ENCODE measurements around the gene HS6ST2. TPM values are rescaled to one million over a fixed set of nuclear protein-coding genes. Genes with fewer than 3 reads are reported as not detected.

The HS6ST2 gene
- total RNA-seq, 1 experiment from 2014 or later, result 6.8 TPM

- DNase-seq, result peak; percentile 27
- Histone ChIP-seq H3K36me3 (replicated peaks; ENCODE audit: control insufficient read depth, insufficient read depth, low read length) (no peaks in the 10 kb centered on the region), H3K27me3 (ENCODE audit: control insufficient read depth, insufficient read depth, low read length) (no peaks in the 10 kb centered on the region), H3K4me3 (ENCODE audit: insufficient read depth, low read depth, low read length) (no peak overlapping the region)
Measured at GRCh38 chrX:132615391-132616131, 342.9 kb downstream of the HS6ST2 start.

- peak; percentile 2 for DNase-seq
Measured at GRCh38 chrX:132614297-132614696, 344.1 kb downstream of the HS6ST2 start.

GRCh38 chrX:132613801-132614200 lies 344.6 kb downstream of the HS6ST2 start:
- DNase-seq, result no peak
- H3K27me3 ChIP-seq (ENCODE audit: control insufficient read depth, insufficient read depth, low read length), result no peaks in the 10 kb centered on the region
- no peak overlapping the region for H3K4me3 ChIP-seq (ENCODE audit: insufficient read depth, low read depth, low read length)
- H3K36me3 ChIP-seq (replicated peaks; ENCODE audit: control insufficient read depth, insufficient read depth, low read length), result no peaks in the 10 kb centered on the region

More at GRCh38 chrX:132614297-132614696, 344.1 kb downstream of the HS6ST2 start:
- no peak overlapping the region for H3K4me3 ChIP-seq (ENCODE audit: insufficient read depth, low read depth, low read length)
- H3K27me3 ChIP-seq (ENCODE audit: control insufficient read depth, insufficient read depth, low read length), result no peaks in the 10 kb centered on the region
- H3K36me3 ChIP-seq (replicated peaks; ENCODE audit: control insufficient read depth, insufficient read depth, low read length), result no peaks in the 10 kb centered on the region

DNA sequence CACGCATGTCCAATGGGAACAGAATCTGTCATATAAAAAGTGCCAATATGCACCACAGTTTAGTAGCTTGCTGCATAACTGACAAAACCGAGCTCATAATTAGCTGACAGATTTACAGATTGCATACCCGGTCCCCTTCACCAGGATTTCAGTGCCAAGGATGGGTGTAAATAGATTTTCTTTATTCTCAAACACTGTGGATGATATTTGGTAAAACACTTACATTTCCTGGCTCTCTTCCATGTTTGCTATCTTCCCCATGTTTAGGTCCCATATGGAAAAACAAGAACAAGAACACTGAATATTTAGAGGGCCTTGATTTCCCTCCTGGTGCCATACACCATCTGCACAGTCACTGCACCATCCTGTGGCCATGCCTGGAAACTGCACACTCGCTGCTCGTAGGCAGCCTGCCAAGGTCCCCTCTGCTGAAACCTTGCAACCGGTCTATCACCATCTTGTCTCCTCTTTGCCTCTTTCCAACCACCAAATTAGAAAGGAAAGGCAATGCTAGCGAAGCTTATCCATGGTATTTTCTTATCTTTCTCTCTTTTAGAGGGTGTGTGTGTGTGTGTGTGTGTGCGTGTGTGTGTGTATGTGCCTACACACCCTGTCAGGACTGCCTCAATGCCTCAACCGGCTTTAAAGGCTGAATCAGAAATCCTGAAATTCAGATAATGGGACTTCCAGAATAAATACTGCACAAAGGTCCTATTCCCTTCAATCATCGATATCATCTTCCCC lies 345.4 kb downstream of the HS6ST2 start:
- Histone ChIP-seq H3K27me3 (ENCODE audit: control insufficient read depth, insufficient read depth, low read length) (no peaks in the 10 kb centered on the region), H3K4me3 (ENCODE audit: insufficient read depth, low read depth, low read length) (no peak overlapping the region), H3K36me3 (replicated peaks; ENCODE audit: control insufficient read depth, insufficient read depth, low read length) (no peaks in the 10 kb centered on the region)
- peak; percentile 21 for DNase-seq

GRCh38 chrX:132610536-132610935 lies 347.9 kb downstream of the HS6ST2 start:
- no peak for DNase-seq
- H3K27me3 ChIP-seq (ENCODE audit: control insufficient read depth, insufficient read depth, low read length), result no peaks in the 10 kb centered on the region
- no peaks in the 10 kb centered on the region for H3K36me3 ChIP-seq (replicated peaks; ENCODE audit: control insufficient read depth, insufficient read depth, low read length)
- H3K4me3 ChIP-seq (ENCODE audit: insufficient read depth, low read depth, low read length), result no peak overlapping the region

DNA sequence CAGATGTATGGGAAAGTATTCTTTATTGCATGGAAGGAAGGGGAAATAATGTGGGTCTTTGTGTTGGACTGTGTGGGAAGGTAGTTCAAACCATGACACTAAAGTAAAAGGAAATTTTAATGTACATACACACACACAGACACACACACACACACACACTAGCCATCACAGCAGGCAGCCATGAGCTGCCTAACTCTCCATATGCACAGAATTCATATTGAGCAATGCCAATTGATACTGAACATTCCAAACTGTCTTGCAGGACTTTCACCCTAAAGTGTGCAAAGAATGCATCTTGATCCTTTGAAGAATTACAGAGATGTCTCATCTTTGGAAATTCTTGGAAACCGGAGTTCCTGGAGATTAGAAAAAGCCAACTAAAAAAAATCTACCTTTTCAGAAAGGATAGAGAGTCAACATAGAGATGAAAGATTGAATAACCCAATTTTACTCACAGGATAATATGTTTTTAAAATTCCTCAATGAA lies 349.0 kb downstream of the HS6ST2 start:
- H3K36me3 ChIP-seq (replicated peaks; ENCODE audit: control insufficient read depth, insufficient read depth, low read length), result no peaks in the 10 kb centered on the region
- no peak for DNase-seq
- H3K27me3 ChIP-seq (ENCODE audit: control insufficient read depth, insufficient read depth, low read length), result no peaks in the 10 kb centered on the region
- no peak overlapping the region for H3K4me3 ChIP-seq (ENCODE audit: insufficient read depth, low read depth, low read length)

DNA sequence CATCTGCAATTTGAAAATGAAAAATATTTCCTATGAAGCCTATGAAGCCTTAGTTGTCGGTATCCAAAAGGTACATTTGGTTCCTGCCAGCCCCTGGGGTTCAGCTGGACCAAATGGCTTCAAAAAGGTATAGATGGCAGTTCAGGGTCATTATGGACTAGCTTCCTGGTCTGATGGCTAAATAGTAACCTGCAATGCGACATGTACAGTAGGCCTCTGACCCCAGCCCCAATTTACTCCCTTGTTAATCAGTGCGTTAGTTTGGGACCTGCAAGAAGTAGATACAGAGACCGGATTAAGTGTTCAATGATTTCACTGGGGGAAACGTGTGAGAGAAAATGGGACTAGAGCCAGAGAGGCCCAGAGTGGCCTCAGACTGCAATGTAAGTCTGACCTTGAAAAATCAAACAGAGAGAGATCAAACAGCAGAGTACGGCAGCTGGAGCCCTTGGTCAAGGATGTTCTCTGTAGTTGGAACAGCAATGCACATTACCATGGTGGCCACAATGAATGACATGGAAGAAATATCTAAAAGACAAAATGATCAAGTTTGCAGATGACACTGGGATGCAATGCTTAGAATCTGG lies 354.6 kb downstream of the HS6ST2 start:
- H3K4me3 ChIP-seq (ENCODE audit: insufficient read depth, low read depth, low read length), result no peak overlapping the region
- H3K27me3 ChIP-seq (ENCODE audit: control insufficient read depth, insufficient read depth, low read length), result no peaks in the 10 kb centered on the region
- no peaks in the 10 kb centered on the region for H3K36me3 ChIP-seq (replicated peaks; ENCODE audit: control insufficient read depth, insufficient read depth, low read length)
- DNase-seq, result no peak

- DNase-seq, result no peak
- H3K4me3 ChIP-seq (ENCODE audit: insufficient read depth, low read depth, low read length), result no peak overlapping the region
- no peaks in the 10 kb centered on the region for H3K36me3 ChIP-seq (replicated peaks; ENCODE audit: control insufficient read depth, insufficient read depth, low read length)
- H3K27me3 ChIP-seq (ENCODE audit: control insufficient read depth, insufficient read depth, low read length), result no peaks in the 10 kb centered on the region
Measured at GRCh38 chrX:132602701-132603100, 355.7 kb downstream of the HS6ST2 start.

DNA sequence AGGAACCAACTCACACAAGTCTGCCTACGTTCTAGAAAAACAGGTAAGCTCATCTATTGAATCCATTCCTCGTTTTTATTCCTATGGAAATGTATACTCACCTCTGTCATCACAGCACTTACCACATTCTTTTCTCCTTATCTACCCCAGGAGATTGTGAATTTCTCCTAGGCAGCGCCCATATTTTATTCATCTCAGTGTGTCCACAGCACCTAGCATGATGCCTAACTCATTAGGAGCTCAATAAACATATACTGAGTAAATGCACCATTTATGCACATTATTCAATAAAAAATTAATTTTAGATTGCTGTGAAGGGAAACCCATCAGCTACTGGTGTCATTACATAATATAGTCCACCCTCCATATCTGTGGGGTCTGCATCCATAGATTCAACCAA lies 363.4 kb downstream of the HS6ST2 start:
- no peak overlapping the region for H3K4me3 ChIP-seq (ENCODE audit: insufficient read depth, low read depth, low read length)
- no peaks in the 10 kb centered on the region for H3K36me3 ChIP-seq (replicated peaks; ENCODE audit: control insufficient read depth, insufficient read depth, low read length)
- no peaks in the 10 kb centered on the region for H3K27me3 ChIP-seq (ENCODE audit: control insufficient read depth, insufficient read depth, low read length)
- DNase-seq, result no peak

DNA sequence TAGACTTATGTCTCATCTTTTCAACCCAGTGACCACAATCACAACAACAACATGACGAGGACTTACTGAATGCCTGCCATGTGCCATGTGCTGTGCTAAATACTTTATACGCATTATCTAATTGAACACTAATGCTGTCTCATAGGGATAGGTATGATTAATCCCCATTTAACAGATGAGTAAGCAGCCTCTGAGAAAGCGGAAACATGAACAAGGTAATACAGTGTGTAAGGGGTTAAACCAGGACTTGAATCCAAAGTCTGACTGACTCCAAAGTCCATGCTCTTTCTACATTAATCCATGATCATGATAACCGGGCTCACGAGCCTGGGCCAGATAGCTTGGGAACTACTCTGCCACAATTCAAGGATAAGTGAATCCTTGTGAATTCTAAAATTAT lies 364.3 kb downstream of the HS6ST2 start:
- Histone ChIP-seq H3K4me3 (ENCODE audit: insufficient read depth, low read depth, low read length) (no peak overlapping the region), H3K27me3 (ENCODE audit: control insufficient read depth, insufficient read depth, low read length) (no peaks in the 10 kb centered on the region), H3K36me3 (replicated peaks; ENCODE audit: control insufficient read depth, insufficient read depth, low read length) (no peaks in the 10 kb centered on the region)
- no peak for DNase-seq

DNA sequence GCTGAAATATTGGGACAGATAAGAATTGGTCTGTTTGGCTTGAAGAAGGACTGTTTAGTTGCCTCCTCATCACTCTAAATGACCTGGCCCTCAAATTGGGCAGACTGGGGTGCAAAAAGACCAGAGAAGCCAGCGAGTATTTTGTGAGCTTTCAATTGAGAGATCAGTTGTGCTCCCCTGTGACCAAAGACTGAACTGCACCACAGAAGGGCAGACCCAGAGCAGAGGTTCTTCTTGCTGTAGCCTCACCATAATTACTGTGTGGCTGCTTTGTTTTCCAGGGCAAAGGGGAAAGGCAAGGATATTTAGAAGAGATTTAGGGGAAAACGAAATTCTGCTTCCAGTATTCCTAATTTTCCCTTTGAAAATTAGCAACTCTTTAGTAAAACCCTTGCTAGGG lies 365.5 kb downstream of the HS6ST2 start:
- H3K27me3 ChIP-seq (ENCODE audit: control insufficient read depth, insufficient read depth, low read length), result no peaks in the 10 kb centered on the region
- H3K36me3 ChIP-seq (replicated peaks; ENCODE audit: control insufficient read depth, insufficient read depth, low read length), result no peaks in the 10 kb centered on the region
- DNase-seq, result peak; percentile 21
- no peak overlapping the region for H3K4me3 ChIP-seq (ENCODE audit: insufficient read depth, low read depth, low read length)

DNA sequence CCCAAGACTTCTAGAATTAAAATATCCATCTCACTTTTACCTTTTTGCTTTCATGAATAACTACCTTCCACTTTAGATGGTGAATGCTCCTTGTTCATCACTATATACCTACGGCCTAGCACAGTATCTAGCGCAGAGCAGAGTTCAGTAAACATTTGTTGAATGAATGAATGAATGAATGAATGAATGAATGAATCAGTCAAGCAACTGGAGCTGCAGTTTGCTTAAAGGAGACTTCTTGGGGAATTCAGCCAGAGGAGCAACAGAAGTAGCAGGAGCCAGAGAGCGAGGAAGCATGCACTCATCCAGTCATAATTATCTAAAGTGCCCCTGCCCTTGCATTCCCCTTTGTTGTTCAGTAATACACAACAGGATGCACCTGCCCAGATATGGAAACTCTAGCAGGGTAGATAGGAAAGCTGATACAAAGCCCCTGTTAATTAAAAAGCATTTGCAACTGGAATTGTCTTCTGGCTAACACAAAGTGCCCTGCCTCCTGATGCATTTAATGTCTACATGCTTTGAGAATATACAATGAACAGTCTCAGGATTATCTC lies 366.6 kb downstream of the HS6ST2 start:
- Histone ChIP-seq H3K4me3 (ENCODE audit: insufficient read depth, low read depth, low read length) (no peak overlapping the region), H3K36me3 (replicated peaks; ENCODE audit: control insufficient read depth, insufficient read depth, low read length) (no peaks in the 10 kb centered on the region), H3K27me3 (ENCODE audit: control insufficient read depth, insufficient read depth, low read length) (no peaks in the 10 kb centered on the region)
- DNase-seq, result no peak

DNA sequence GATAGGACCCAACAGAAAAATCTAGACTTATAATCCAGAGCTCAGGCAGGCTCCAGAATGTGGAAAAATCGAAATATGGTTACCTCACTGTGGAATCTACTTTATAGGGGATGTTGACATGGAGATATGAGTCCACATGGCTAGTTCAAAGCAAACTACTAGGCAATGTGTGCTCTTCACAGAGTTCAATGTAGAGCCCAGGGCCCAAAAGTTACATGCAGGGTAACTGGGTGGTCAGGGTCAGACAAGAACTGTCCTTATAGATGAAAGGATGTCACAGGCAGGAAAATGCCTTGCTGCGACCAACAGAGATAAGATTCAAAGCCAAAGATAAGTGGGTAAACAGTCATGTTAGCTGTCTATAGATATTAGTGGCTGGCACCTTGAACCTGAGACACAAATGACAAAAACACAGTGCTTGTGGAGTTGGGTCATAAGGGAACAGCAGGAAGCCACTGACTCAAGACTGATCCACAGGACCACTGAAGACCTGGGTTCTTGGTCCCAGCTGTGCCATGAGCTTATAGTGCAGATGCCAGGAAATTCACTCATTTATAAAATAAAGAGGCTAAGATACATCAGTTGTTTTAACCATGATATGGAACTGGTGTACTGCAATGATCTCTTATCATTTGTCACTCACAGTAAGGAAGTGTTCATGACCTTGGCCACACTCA lies 367.9 kb downstream of the HS6ST2 start:
- Histone ChIP-seq H3K27me3 (ENCODE audit: control insufficient read depth, insufficient read depth, low read length) (no peaks in the 10 kb centered on the region), H3K4me3 (ENCODE audit: insufficient read depth, low read depth, low read length) (no peak overlapping the region), H3K36me3 (replicated peaks; ENCODE audit: control insufficient read depth, insufficient read depth, low read length) (no peaks in the 10 kb centered on the region)
- no peak for DNase-seq

DNA sequence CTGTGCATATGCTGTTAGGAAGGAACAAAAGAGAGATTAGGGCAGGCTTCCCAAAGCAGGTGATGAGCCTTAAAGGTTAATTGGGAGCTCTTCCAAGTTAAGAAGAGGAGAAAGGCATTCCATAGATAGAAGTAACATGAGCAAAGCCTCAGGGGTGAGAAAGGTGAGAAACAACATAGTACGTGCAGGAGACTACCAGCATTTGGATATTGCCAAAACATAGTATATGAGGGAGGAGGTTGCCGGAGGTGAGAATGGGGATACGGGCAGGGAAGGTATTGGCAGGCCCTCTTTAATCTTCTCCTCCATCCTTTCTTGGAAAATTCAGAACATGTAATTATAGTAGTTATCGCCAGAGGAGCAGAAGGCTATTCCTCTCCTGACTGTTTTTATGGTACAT lies 373.5 kb downstream of the HS6ST2 start:
- Histone ChIP-seq H3K4me3 (ENCODE audit: insufficient read depth, low read depth, low read length) (no peak overlapping the region), H3K36me3 (replicated peaks; ENCODE audit: control insufficient read depth, insufficient read depth, low read length) (no peaks in the 10 kb centered on the region), H3K27me3 (ENCODE audit: control insufficient read depth, insufficient read depth, low read length) (no peaks in the 10 kb centered on the region)
- DNase-seq, result no peak

All from H7 (cell line).